Epithelial cell of proximal tubule (primary cell): ENCODE data around the gene TENM4. TPM values are rescaled to one million over a fixed set of nuclear protein-coding genes. Genes with fewer than 3 reads are reported as not detected.

Experiments
- DNase-seq: peaks from one replicate; pipeline ENCODE4 v3.0.0-alpha.2; 2011; ENCODE audit warnings: low read depth
- H3K4me3 ChIP-seq: 2 replicates; pipeline ENCODE4 v1.5.1; 2011; ENCODE audit warnings: low read depth, mild to moderate bottlenecking, low read length
- total RNA-seq: library from RNA; depleted of rRNA; stranded (reverse); fragments of >200 nt; gene quantifications from 2 replicates; pipeline ENCODE4 v1.2.3, GENCODE V29; 2015
- TF ChIP-seq, protein P1 (sequence below): conservative IDR thresholded peaks from 2 replicates; pipeline ENCODE4 v1.5.1; 2012; ENCODE audit warnings: low read depth, mild to moderate bottlenecking, low read length

The TENM4 gene
- total RNA-seq, 1 donor from 2014 or later: 22.2 TPM

DNA sequence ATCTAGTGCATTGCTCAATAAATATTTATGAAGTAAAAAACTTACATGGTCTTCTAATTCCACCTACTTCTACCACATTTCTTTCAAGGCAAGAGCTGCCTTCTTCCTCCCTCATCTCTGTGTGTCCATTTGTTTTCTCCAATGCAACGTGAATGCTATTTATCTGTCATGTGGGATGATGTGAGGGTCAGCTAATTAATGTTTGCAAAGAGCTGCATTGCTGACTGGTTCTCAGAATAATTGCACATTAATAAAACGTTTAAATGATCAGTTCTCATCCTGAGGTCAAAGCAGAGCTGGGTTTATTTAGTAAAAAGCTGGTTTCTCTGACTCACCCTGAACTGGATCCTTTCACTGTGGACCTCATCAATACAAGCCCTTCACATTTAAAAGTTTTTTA lies 8.7 kb downstream of the TENM4 start:
- TF ChIP-seq, protein P1, sequence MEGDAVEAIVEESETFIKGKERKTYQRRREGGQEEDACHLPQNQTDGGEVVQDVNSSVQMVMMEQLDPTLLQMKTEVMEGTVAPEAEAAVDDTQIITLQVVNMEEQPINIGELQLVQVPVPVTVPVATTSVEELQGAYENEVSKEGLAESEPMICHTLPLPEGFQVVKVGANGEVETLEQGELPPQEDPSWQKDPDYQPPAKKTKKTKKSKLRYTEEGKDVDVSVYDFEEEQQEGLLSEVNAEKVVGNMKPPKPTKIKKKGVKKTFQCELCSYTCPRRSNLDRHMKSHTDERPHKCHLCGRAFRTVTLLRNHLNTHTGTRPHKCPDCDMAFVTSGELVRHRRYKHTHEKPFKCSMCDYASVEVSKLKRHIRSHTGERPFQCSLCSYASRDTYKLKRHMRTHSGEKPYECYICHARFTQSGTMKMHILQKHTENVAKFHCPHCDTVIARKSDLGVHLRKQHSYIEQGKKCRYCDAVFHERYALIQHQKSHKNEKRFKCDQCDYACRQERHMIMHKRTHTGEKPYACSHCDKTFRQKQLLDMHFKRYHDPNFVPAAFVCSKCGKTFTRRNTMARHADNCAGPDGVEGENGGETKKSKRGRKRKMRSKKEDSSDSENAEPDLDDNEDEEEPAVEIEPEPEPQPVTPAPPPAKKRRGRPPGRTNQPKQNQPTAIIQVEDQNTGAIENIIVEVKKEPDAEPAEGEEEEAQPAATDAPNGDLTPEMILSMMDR: no peak
- no peak overlapping the region for H3K4me3 ChIP-seq

DNA sequence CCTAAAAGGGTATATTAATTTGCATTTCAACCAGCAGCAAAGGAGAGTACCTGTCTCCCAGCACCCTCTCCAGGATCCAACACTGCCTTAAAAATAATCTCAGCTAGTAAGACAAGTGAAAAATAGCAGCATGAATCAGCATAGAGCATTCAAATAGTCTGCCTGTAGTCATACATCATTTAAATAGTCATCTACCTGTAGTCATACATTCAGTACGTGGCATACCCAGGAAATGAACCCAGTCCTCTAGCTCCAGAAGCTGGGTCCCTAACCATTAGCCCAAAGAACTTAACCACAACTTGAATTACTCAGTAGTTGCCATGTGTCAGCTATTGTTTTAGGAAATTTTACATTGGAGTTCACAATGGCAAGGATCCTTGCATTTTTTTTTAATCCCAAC lies 9.3 kb downstream of the TENM4 start:
- TF ChIP-seq, protein P1: no peak
- DNase-seq: peak; percentile 72
- no peak overlapping the region for H3K4me3 ChIP-seq

More for the DNA sequence above, 8.7 kb downstream of the TENM4 start:
- no peak for DNase-seq

DNA sequence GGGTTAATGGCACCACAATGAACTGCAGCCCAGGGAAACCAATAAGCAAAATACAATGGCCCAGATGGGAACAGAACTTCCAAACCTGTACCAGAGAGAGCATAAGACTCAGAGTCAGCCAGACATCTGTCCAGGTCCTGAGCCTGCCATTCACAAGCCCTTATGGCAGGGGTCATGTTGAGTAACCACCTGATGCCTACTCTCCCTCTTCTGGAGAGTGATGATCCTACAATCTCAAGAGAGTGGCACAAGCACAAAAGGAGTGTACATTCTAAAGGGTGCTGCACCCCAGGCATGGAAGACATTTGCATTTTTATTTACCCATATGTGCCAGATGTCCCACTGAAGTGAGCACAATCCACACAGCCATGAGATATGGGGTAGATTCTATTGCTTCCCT lies 10.6 kb downstream of the TENM4 start:
- H3K4me3 ChIP-seq: no peak overlapping the region
- DNase-seq: no peak
- TF ChIP-seq, protein P1: peak; percentile 46

DNA sequence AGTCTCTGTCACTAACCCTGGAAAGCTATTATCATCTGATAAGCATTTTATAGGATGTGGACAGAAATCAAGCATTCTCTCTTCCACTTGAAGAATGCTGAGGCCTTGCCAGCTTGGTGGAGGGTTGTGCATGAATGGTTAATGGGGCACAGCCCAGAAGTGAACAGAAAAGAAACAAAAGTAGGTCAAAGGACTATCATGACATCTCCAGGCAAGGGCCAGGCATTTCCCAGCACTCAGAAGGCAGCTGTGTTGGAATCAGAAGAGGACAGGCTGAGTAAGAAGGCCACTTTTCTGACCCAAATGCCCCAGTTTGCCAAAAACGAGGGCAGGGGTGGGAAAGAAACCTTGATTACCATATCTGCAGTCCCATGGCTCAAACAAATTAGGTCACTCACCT lies 12.4 kb downstream of the TENM4 start:
- DNase-seq: no peak
- H3K4me3 ChIP-seq: no peak overlapping the region
- TF ChIP-seq, protein P1: no peak

DNA sequence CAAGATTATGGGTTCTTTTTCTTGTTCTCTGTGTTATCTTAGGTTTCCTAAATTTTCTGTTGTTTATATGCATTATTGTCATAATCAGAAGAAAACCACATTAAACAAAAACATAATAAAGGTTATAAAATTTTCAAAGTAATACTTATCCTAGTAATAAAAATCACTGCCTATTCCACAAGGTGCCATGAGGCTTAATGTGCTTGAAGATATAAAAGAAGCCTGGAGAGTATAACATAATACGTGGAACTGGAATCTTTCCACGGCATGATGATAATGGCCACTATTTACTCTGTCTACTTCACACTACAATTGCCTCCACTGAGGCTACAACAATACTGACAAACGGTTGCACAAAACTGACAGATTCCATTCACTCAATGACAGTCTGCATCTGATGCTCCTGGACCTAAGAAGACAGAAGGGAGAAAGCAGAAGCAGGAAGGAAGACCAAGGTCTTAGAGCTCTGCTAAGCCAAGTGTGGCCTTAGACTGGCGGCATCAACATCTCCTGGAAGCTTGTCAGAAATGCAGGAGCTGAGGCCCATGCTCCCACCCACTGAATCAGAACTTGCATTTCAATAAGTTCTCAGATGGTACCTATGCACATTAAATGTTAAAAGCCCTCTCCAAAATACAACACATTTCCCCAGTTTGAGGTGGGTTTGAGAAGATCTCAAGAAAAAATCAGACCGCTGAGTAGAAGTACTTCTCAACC lies 13.1 kb downstream of the TENM4 start:
- TF ChIP-seq, protein P1: no peak
- H3K4me3 ChIP-seq: no peak overlapping the region
- no peak for DNase-seq

DNA sequence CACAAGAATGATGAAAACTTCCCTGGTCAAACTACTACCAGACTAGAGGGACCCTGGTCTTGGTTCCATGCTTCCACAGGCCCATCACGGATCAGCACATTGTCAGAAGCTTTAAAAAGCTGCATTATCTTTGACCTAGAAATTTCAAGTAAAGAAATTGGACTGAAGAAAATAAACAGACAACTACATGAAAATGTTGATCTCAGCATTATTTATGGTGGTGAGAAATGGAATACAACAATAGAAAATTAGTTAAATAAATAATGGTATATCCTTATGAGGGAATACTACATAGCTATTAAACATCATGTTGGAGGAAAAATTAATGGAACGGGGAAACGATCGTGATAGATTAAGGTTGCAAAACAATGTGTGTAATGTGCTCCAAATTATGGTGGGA lies 13.7 kb downstream of the TENM4 start:
- DNase-seq: no peak
- TF ChIP-seq, protein P1: no peak
- H3K4me3 ChIP-seq: no peak overlapping the region

DNA sequence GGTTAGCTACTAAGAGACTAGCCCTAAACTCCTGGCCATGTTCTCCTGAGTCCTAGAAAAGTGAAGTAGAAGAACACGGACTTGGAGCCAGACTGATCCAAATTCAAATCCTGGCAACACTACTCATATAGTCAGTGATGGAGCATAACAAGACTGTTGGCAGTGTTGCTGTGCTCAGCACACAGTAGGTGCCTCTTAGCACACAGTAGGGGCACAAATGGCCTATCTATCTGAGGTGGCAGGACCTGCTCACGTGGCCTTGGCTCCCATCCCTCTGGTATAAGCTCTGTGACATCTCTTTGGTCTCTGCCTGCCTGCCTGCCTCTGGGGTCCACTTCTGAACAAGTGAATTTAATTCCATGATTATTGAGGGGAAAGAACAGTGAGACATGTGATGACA lies 15.4 kb downstream of the TENM4 start:
- no peak overlapping the region for H3K4me3 ChIP-seq
- no peak for DNase-seq
- TF ChIP-seq, protein P1: no peak
